ENCODE measurements around the gene ZBTB11.
"Not testable (repeated sequence)": the region's sequence is repeated elsewhere in the genome, so short reads cannot be mapped to it uniquely, and the experiment has no call there.

Gene ZBTB11

GRCh38 chr3:101617478-101617877 lies 59.5 kb downstream of the ZBTB11 start:
- no peak for DNase-seq

GRCh38 chr3:101615525-101615924 lies 61.4 kb downstream of the ZBTB11 start:
- no peak for DNase-seq

- DNase-seq, result not testable (repeated sequence)
These were observed 63.9 kb downstream of the ZBTB11 start for GRCh38 chr3:101613014-101613413.

GRCh38 chr3:101611023-101611422 lies 65.9 kb downstream of the ZBTB11 start:
- DNase-seq, result peak in 1 of 5 experiments; percentile 11

GRCh38 chr3:101605398-101605797 lies 71.5 kb downstream of the ZBTB11 start:
- not testable (repeated sequence) for DNase-seq

GRCh38 chr3:101603184-101603583 lies 73.7 kb downstream of the ZBTB11 start:
- DNase-seq, result no peak

GRCh38 chr3:101602731-101603130 lies 74.2 kb downstream of the ZBTB11 start:
- no peak for DNase-seq

Data from T-helper 2 cell (primary cell).